ENCODE data around the gene ASPG. TPM values are rescaled to one million over a fixed set of nuclear protein-coding genes. Genes with fewer than 3 reads are reported as not detected.

Gene ASPG
- total and polyA plus RNA-seq, 5 donors from 2014 or later, result not detected

DNA sequence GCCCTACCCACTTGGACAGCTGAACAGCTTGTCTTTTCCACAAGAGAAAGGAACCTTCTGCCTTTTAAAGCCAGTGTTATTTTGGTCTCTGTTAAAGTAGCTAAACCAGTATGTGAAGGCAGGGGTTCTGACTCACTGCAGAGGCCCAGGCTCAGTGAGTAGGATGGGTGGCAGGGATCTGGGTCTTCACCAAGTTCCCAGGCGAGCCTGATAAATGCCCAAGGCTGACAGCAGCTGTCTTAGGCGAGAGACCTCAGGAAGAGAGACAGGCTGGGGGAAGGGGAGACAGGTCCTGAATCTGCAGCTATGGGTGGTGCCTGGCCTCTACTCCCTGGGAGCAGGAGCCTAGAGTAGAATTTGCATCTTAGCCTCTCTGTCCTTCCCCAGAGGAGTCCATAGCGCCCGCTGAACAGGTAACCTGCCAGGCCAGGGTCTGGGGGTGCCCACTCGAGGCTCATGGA is 34.8 kb downstream of the ASPG start:
- no peaks in the 10 kb centered on the region for H3K36me3 Mint-ChIP-seq
- H3K27ac ChIP-seq (ENCODE audit: insufficient read depth, low read length, poor library complexity, severe bottlenecking), result no peak overlapping the region
- H3K4me3 ChIP-seq (ENCODE audit: low read depth, low read length), result no peak overlapping the region
- no peaks in the 10 kb centered on the region for H3K27me3 ChIP-seq (ENCODE audit: control insufficient read depth, insufficient read depth, low read length)
- no peak for ATAC-seq (ENCODE audit: low read depth in 2 of 2)
- peaks cover 7% of the 10 kb centered on the region for H3K4me1 ChIP-seq (ENCODE audit: control insufficient read depth, insufficient read depth, low read length, poor library complexity, severe bottlenecking)
- H3K9me3 ChIP-seq (ENCODE audit: control insufficient read depth in 2 of 2, low read length in 2 of 2), result peaks cover 0 to 10% of the 10 kb centered on the region in 2 experiments
- no peak for DNase-seq
- H3K27me3 Mint-ChIP-seq, result peaks cover 26% of the 10 kb centered on the region
- no peak overlapping the region for H3K27ac Mint-ChIP-seq
- peak overlapping the region in 2 of 4 donors; percentile 13 to 22 for H3K4me3 Mint-ChIP-seq
- peaks cover 0 to 14% (median 4%) of the 10 kb centered on the region in 7 donors for H3K9me3 Mint-ChIP-seq
- H3K36me3 ChIP-seq (ENCODE audit: control insufficient read depth, insufficient read depth, low read length), result no peaks in the 10 kb centered on the region
- H3K4me1 Mint-ChIP-seq, result no peaks in the 10 kb centered on the region

DNA sequence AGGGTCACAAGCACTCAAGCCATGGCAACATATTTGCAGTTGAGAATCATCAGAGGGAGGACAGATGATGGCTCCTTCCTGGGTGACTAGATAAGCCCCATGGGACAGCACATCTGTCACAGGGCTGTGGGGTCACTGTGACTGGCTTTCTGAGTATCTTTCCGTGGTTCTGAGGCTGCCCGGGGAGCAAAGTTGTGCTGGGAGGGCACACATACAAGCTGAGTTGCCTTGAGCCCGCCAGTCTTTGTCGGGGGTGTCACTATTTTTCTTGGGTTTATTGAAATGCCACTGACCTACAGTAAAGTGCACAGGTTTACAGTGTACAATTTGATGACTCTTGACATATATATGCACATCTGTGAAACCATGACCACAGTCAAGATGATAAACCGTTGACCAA is 35.6 kb downstream of the ASPG start:
- DNase-seq, result no peak
- no peak for ATAC-seq (ENCODE audit: low read depth in 2 of 2)
- Mint-ChIP-seq H3K27ac (no peak overlapping the region), H3K4me1 (no peaks in the 10 kb centered on the region), H3K4me3 (no peak overlapping the region), H3K27me3 (peaks cover 20% of the 10 kb centered on the region), H3K9me3 (peaks cover 0 to 20% (median 5%) of the 10 kb centered on the region in 7 donors), H3K36me3 (no peaks in the 10 kb centered on the region)
- no peak overlapping the region for H3K27ac ChIP-seq (ENCODE audit: insufficient read depth, low read length, poor library complexity, severe bottlenecking)
- peaks cover 6% of the 10 kb centered on the region for H3K4me1 ChIP-seq (ENCODE audit: control insufficient read depth, insufficient read depth, low read length, poor library complexity, severe bottlenecking)
- no peaks in the 10 kb centered on the region for H3K27me3 ChIP-seq (ENCODE audit: control insufficient read depth, insufficient read depth, low read length)
- H3K36me3 ChIP-seq (ENCODE audit: control insufficient read depth, insufficient read depth, low read length), result no peaks in the 10 kb centered on the region
- no peak overlapping the region for H3K4me3 ChIP-seq (ENCODE audit: low read depth, low read length)
- peaks cover 0 to 10% of the 10 kb centered on the region in 2 experiments for H3K9me3 ChIP-seq (ENCODE audit: control insufficient read depth in 2 of 2, low read length in 2 of 2)

DNA sequence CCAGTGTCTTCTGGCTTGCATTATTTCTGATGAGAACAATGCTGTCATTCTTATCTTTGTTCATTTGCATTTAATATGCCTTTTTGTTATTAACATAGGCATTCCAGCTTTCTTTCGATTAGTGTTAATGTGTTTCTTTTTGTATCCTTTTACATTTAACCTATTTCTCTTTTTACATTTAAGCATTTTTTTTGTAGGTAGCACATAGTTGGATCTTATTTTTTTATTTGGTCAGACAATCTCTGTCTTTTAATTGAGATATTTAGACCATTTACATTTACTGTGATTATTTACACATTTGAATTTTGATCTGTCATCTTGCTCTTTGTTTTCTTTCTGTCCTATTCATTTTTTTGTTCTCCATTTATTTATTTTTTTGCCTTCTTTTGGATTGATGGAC is 38.4 kb downstream of the ASPG start:
- Histone ChIP-seq H3K27ac (ENCODE audit: insufficient read depth, low read length, poor library complexity, severe bottlenecking) (no peak overlapping the region), H3K4me3 (ENCODE audit: low read depth, low read length) (no peak overlapping the region), H3K27me3 (ENCODE audit: control insufficient read depth, insufficient read depth, low read length) (no peaks in the 10 kb centered on the region), H3K9me3 (ENCODE audit: control insufficient read depth in 2 of 2, low read length in 2 of 2) (peaks cover 0 to 10% of the 10 kb centered on the region in 2 experiments), H3K36me3 (ENCODE audit: control insufficient read depth, insufficient read depth, low read length) (no peaks in the 10 kb centered on the region), H3K4me1 (ENCODE audit: control insufficient read depth, insufficient read depth, low read length, poor library complexity, severe bottlenecking) (no peaks in the 10 kb centered on the region)
- Mint-ChIP-seq H3K9me3 (peaks cover 5 to 33% (median 7%) of the 10 kb centered on the region in 7 donors), H3K27ac (no peak overlapping the region), H3K27me3 (peaks cover 30% of the 10 kb centered on the region), H3K36me3 (no peaks in the 10 kb centered on the region), H3K4me1 (no peaks in the 10 kb centered on the region), H3K4me3 (no peak overlapping the region)
- ATAC-seq (ENCODE audit: low read depth in 2 of 2), result no peak
- no peak for DNase-seq

DNA sequence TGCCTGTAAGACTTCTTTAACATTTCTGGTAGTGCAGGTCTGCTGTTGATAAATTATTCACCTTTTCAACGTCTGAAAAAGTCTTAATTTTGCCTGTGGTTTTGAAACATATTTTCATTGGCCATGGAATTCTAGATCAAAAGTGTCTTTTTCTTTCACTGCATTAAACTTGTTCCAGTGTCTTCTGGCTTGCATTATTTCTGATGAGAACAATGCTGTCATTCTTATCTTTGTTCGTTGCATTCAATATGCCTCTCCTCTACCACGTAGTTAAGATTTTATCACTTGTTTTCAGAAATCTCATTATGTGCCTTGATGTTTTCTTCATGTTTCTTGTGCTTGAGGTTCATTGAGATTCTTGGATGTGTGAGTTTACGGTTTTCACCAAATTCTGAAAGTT is 39.5 kb downstream of the ASPG start:
- no peak for ATAC-seq (ENCODE audit: low read depth in 2 of 2)
- Mint-ChIP-seq H3K4me3 (no peak overlapping the region), H3K4me1 (no peaks in the 10 kb centered on the region), H3K36me3 (no peaks in the 10 kb centered on the region), H3K27ac (no peak overlapping the region), H3K27me3 (peaks cover 30% of the 10 kb centered on the region), H3K9me3 (peaks cover 5 to 42% (median 13%) of the 10 kb centered on the region in 7 donors)
- no peaks in the 10 kb centered on the region for H3K27me3 ChIP-seq (ENCODE audit: control insufficient read depth, insufficient read depth, low read length)
- H3K27ac ChIP-seq (ENCODE audit: insufficient read depth, low read length, poor library complexity, severe bottlenecking), result no peak overlapping the region
- DNase-seq, result no peak
- no peak overlapping the region for H3K4me3 ChIP-seq (ENCODE audit: low read depth, low read length)
- H3K36me3 ChIP-seq (ENCODE audit: control insufficient read depth, insufficient read depth, low read length), result no peaks in the 10 kb centered on the region
- no peaks in the 10 kb centered on the region for H3K4me1 ChIP-seq (ENCODE audit: control insufficient read depth, insufficient read depth, low read length, poor library complexity, severe bottlenecking)
- H3K9me3 ChIP-seq (ENCODE audit: control insufficient read depth in 2 of 2, low read length in 2 of 2), result peaks cover 8 to 15% of the 10 kb centered on the region in 2 experiments

DNA sequence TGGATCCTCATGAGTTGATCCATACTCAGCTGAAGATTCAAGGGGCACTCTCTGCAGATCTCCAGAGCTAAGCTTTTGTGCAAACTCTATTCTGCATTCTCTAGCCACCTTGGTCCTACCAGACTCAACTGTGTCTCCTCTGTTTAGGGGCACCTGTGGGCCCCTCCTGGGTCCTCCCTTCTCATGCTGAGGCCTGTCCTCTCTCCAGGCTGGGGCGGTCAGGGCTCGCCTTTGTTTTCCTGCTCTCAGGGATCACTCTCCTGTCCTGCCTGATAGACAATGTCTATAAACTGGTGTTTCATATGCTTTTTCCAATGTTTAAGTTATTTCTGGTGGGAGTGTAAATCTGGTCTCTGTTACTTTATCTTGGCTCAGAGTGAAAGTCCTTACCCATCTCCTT is 41.3 kb downstream of the ASPG start:
- Mint-ChIP-seq H3K4me1 (no peaks in the 10 kb centered on the region), H3K27ac (no peak overlapping the region), H3K4me3 (no peak overlapping the region), H3K27me3 (peaks cover 31% of the 10 kb centered on the region), H3K9me3 (peaks cover 5 to 45% (median 13%) of the 10 kb centered on the region in 7 donors), H3K36me3 (no peaks in the 10 kb centered on the region)
- H3K27ac ChIP-seq (ENCODE audit: insufficient read depth, low read length, poor library complexity, severe bottlenecking), result no peak overlapping the region
- ATAC-seq (ENCODE audit: low read depth in 2 of 2) (no peak), DNase-seq (no peak)
- no peak overlapping the region for H3K4me3 ChIP-seq (ENCODE audit: low read depth, low read length)
- H3K27me3 ChIP-seq (ENCODE audit: control insufficient read depth, insufficient read depth, low read length), result no peaks in the 10 kb centered on the region
- peaks cover 12 to 15% of the 10 kb centered on the region in 2 experiments for H3K9me3 ChIP-seq (ENCODE audit: control insufficient read depth in 2 of 2, low read length in 2 of 2)
- H3K36me3 ChIP-seq (ENCODE audit: control insufficient read depth, insufficient read depth, low read length), result no peaks in the 10 kb centered on the region
- H3K4me1 ChIP-seq (ENCODE audit: control insufficient read depth, insufficient read depth, low read length, poor library complexity, severe bottlenecking), result no peaks in the 10 kb centered on the region

DNA sequence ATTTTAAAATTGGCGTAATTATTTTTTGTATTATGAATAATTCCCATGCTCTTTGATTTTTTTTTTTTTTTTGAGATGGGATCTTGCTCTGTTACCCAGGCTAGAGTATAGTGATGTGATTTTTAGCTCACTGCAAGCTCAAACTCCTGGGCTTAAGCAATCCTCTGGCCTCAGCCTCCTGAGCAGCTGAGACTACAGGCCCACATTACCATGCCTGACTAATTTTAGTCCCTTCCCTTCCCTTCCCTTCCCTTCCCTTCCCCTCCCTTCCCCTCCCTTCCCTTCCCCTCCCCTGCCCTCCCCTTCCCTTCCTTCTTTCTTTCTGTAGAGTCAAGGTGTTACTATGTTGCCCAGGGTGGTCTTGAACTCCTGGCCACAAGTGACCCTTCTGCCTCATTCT is 43.5 kb downstream of the ASPG start:
- H3K36me3 Mint-ChIP-seq, result no peaks in the 10 kb centered on the region
- H3K4me3 ChIP-seq (ENCODE audit: low read depth, low read length), result no peak overlapping the region
- peaks cover 11 to 12% of the 10 kb centered on the region in 2 experiments for H3K9me3 ChIP-seq (ENCODE audit: control insufficient read depth in 2 of 2, low read length in 2 of 2)
- no peaks in the 10 kb centered on the region for H3K27me3 ChIP-seq (ENCODE audit: control insufficient read depth, insufficient read depth, low read length)
- H3K27ac ChIP-seq (ENCODE audit: insufficient read depth, low read length, poor library complexity, severe bottlenecking), result no peak overlapping the region
- no peak overlapping the region for H3K27ac Mint-ChIP-seq
- H3K36me3 ChIP-seq (ENCODE audit: control insufficient read depth, insufficient read depth, low read length), result no peaks in the 10 kb centered on the region
- no peak overlapping the region for H3K4me3 Mint-ChIP-seq
- peaks cover 5 to 40% (median 13%) of the 10 kb centered on the region in 7 donors for H3K9me3 Mint-ChIP-seq
- H3K27me3 Mint-ChIP-seq, result peaks cover 41% of the 10 kb centered on the region
- DNase-seq, result no peak
- ATAC-seq (ENCODE audit: low read depth in 2 of 2), result no peak
- H3K4me1 ChIP-seq (ENCODE audit: control insufficient read depth, insufficient read depth, low read length, poor library complexity, severe bottlenecking), result no peaks in the 10 kb centered on the region
- H3K4me1 Mint-ChIP-seq, result no peaks in the 10 kb centered on the region

DNA sequence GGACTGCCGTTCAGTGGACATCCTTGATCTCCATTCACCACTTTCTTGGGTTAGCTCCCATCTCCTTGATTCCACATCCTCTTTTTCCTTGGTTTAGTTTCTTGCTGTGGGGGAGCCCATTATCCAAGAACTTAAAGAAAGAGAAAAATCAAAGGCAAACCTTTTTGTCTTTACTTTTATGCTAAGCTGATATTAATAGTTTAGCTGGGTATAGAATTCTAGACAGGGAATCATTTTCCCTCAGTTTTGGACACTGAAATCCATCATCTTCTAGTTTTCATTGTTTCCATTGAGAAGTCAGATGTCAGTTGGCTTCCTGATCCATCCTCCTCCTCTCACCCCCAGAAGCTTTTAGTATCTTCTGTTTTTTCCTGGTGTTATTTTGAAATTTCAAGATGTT is 44.1 kb downstream of the ASPG start:
- Histone ChIP-seq H3K27me3 (ENCODE audit: control insufficient read depth, insufficient read depth, low read length) (no peaks in the 10 kb centered on the region), H3K4me1 (ENCODE audit: control insufficient read depth, insufficient read depth, low read length, poor library complexity, severe bottlenecking) (no peaks in the 10 kb centered on the region), H3K27ac (ENCODE audit: insufficient read depth, low read length, poor library complexity, severe bottlenecking) (no peak overlapping the region), H3K9me3 (ENCODE audit: control insufficient read depth in 2 of 2, low read length in 2 of 2) (peaks cover 7 to 12% of the 10 kb centered on the region in 2 experiments), H3K36me3 (ENCODE audit: control insufficient read depth, insufficient read depth, low read length) (no peaks in the 10 kb centered on the region), H3K4me3 (ENCODE audit: low read depth, low read length) (no peak overlapping the region)
- H3K4me1 Mint-ChIP-seq, result no peaks in the 10 kb centered on the region
- no peak overlapping the region for H3K4me3 Mint-ChIP-seq
- H3K27me3 Mint-ChIP-seq, result peaks cover 44% of the 10 kb centered on the region
- no peak overlapping the region for H3K27ac Mint-ChIP-seq
- H3K36me3 Mint-ChIP-seq, result no peaks in the 10 kb centered on the region
- no peak for ATAC-seq (ENCODE audit: low read depth in 2 of 2)
- peaks cover 5 to 37% (median 11%) of the 10 kb centered on the region in 7 donors for H3K9me3 Mint-ChIP-seq
- no peak for DNase-seq

DNA sequence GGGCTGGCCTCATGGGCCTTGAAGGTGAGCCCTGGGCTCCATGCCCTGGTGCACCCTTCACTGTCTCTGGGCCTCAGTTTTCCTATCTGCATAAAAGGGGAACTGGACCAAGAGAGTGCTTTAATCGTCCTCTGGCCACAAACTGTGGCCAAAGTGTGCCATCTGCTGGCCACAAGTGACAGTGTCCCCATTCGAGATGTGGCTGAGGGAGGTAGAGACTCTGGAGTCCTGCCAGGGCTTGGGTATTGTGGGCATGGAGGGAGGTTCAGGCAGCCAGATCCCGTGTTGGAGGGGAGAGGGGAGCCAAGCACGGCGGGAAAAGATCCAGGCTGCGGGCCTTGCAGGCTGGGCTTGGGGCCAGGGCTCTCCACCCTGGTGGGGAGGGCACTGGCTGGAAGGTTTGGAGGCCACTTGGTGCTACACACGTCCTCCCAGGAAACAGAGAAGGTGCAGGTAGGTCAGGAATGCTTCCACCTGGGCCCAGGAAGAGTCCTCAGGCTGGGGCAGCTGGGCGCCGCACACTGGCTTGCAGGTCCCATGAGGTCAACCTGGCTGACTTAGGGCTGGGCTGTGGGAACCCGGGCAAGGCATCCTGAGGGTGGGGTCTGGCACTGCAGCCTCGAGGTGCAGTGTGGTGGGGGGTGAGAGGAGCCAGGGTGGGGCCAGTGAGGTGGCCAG is 45.6 kb downstream of the ASPG start:
- Histone ChIP-seq H3K27ac (ENCODE audit: insufficient read depth, low read length, poor library complexity, severe bottlenecking) (no peak overlapping the region), H3K27me3 (ENCODE audit: control insufficient read depth, insufficient read depth, low read length) (no peaks in the 10 kb centered on the region), H3K36me3 (ENCODE audit: control insufficient read depth, insufficient read depth, low read length) (no peaks in the 10 kb centered on the region), H3K9me3 (ENCODE audit: control insufficient read depth in 2 of 2, low read length in 2 of 2) (peaks cover 5 to 12% of the 10 kb centered on the region in 2 experiments), H3K4me3 (ENCODE audit: low read depth, low read length) (no peak overlapping the region), H3K4me1 (ENCODE audit: control insufficient read depth, insufficient read depth, low read length, poor library complexity, severe bottlenecking) (no peaks in the 10 kb centered on the region)
- Mint-ChIP-seq H3K27me3 (peaks cover 48% of the 10 kb centered on the region), H3K9me3 (peaks cover 5 to 25% (median 10%) of the 10 kb centered on the region in 7 donors), H3K4me3 (no peak overlapping the region), H3K36me3 (no peaks in the 10 kb centered on the region), H3K27ac (no peak overlapping the region), H3K4me1 (peaks cover 0 to 3% (median 0%) of the 10 kb centered on the region in 4 donors)
- ATAC-seq (ENCODE audit: low read depth in 2 of 2), result no peak
- DNase-seq, result peak in 1 of 3 donors; percentile 16

Measured in CD4-positive, CD25-positive, alpha-beta regulatory T cell (primary cell).